DMS79 treated with DMSO at 0.1 percent for 48 hours (cell line): ENCODE data around the gene FASLG.
"Not testable (repeated sequence)": the region's sequence is repeated elsewhere in the genome, so short reads cannot be mapped to it uniquely, and the experiment has no call there.

ENCODE experiments used
- DNase-seq: peaks from one replicate; lab custom pipeline; 2025; lab: John Stamatoyannopoulos, UW

FASLG gene

DNA sequence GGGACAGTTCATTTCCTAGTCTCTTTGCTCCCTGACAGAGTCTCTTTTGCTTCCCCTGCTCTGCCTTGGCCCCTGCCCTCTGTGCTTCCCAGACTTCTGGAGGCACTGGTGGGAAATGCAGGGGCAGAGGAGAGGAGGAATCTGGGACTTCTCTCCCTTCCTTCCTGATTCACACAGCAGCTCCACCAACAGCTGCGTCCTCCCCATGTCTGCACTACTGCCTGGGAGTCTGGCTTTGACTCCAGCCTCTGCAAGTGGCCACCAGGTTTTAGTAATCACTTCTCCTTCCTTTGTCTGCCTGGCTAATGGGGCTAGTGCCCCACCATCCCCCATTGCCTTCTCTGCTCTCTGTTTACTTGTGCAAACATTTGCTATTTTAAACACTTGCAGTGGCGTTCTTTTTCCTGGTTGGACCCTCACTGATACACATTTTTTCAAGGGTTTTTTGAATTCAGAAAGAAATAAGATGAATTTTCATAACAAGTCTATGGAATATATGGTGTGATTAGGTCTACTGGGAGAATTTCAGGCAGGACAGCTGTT, 21.9 kb downstream of the FASLG start:
- DNase-seq: no peak

DNA sequence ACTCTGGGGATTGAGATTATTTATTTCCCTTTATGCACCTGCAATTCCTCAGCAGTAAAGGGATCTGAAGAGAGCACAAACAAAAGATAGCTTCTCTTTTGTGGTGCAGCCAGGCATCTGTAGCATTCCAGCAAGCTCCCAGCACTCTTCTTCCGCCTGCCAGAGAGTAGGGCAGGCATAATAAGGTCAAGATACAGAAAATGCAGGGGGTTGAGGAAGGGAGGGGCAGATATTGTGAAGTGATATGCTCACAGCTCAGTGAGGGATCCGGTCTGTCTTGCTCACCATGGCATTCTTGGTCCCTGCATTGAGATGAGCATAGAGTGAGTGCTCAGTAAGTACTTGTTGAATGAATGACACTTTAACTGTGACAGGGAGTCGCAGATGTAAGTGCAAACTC, 23.9 kb downstream of the FASLG start:
- no peak for DNase-seq

DNA sequence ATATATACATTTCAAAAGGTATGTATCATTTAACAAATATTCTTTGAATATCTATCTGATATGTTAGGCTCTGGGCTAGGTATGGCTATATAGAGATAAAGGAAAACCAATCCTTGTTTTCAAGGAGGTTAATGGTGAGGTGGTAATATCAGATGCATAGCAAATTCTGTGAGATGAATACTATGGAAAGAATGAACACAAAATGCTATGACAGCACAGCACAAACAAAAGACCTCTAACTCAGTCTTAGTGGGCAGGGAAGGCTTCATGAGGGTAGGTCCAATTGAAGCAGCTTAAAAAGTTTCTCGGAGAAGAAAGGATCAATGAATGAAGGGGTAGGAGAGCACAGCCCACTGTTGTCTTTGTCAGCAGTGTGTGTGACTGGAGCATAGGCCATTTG, 27.2 kb downstream of the FASLG start:
- no peak for DNase-seq

DNA sequence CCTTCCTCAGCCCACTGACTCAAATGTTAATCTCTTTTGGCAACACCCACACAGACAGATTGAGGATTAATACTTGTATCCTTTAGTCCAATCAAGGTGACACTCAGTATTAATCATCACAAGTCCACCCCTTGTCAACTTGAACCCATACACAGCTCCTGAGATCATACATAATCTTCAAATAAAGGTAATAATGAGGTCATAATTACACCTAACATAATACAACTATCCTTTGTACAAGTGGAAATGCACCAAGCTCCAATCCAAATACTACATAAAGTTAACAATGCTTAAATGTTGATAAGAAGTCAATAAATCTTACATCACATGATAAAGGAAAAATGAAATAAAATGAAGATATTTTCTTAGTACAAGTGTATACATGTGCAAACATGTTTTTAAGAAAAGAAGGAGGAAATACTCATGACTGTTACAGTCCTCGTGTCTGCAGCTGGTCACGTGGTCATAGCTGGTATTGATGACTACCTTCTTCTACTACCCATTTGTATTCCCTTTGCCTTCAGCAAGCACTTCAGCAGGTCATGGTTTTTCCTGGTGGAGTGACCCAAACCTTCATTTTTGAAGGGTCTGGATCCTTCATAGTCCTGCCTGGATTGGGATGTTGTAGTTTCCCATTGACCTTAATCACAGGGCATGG, 29.7 kb downstream of the FASLG start:
- not testable (repeated sequence) for DNase-seq

DNA sequence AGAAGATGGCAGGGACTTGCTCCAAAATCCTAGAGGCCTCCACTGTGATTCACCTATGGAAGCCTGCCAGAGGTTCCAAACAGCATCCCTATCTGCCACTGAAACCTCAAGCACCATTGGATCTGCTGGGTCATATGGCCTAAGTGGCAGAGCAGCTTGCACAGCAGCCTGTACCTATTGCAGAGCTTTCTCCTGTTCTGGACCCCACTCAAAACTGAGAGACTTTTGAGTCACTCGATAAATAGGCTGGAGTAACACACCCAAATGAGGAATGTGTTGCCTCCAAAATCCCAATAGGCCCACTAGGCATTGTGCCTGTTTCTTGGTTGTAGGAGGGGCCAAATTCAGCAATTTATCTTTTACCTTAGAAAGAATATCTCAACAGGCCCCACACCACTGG, 32.0 kb downstream of the FASLG start:
- DNase-seq: not testable (repeated sequence)

DNA sequence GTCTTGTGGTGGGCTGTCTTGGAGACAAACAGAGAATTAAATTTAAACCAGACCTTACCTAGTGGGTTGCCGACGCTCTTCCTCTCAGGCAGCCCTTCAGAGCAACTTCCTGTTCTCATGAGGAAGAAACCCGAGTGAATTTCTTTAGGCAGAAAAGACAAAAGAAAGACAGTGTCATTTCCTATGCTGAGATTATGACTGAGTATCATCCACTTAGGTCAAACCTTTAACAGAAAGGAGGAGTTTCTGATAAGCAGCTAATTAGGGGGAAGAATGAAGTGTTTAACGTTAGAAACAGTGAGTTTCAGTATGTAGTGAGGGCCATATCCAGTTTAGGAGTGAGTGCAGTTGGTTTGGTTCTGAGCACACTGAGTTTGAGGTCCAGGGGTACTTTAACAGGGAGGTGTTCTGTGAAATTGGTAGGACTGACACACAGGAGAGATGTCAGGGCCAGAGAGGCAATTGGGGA, 38.7 kb downstream of the FASLG start:
- no peak for DNase-seq

DNA sequence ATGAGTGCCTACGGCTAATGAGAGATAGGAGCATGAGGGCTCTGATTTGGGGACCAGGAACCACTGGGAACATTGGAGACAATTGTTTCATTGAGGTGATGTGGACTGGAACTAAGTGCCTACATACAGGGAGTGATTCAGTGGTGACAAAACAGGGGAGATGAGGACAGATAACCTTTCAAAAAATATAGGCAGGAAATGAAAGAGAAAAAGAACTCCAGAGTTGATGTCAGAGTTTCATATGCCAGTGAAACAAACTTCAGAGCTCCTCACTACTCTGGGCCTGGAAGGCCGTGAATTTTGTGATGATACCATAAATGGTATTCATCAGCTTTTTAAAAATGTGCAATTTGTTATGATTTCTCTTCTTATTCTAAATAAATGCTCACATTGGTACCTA, 39.3 kb downstream of the FASLG start:
- no peak for DNase-seq

DNA sequence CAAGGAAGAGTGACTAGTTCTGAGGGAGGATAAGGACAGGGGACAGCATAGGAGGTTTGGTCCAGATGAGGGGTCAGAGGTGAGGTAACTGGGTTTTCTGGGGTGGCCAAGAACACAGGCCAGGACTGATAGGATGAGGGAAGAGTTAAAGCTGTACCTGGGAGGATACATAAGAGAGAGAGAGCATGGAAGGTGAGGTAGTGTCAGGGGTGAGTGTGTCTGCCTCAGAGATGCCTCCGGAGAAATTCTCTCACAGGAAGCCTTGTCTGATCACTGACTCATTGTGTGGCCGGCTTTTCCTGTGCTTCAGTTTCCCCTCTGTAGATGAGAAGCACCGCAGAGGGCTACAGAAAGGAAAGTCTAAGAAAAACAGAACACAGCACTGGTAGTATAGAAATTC, 40.2 kb downstream of the FASLG start:
- DNase-seq: no peak

DNA sequence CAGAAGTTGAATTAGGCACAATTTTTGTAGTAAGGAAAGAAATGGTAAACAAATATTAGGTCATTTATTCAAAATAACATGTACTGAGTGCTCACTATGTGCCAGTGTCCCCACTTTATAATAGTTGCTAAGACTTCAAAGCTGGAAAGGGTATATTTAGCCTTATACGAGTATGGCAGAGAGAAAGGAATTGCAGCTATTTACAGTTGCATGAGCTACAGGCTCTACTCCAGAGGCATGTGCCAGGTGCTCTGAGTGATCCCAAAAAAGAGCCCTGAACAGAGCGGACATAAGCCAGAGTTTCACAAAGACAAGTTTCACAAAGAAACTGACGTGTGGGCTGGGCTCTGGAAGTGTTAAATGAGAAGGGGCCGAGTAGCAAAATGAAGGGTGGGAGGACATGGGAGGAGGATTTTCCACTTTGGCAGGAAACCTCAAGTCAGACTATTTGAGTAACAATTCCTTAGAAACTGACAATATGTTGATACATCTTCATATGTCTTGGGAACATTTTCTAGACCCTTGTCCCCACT, 40.9 kb downstream of the FASLG start:
- DNase-seq: no peak

DNA sequence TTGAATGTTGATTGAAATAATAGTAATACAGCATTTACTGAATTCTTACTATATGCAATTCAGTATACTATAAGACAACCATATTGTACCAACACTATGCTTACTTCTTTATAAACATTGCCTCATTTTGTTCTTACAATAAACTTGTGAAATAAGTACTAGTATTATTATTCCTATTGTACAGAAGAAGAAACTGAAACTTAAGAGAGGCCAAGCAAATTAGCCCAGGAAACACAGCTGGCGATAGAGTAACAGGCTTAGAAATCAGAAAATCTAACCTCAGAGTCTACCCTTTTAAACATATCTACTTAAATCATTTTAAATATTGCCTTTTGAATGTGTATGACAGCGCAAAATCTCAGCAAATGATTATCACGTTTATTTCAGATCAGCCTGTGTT, 41.7 kb downstream of the FASLG start:
- no peak for DNase-seq

DNA sequence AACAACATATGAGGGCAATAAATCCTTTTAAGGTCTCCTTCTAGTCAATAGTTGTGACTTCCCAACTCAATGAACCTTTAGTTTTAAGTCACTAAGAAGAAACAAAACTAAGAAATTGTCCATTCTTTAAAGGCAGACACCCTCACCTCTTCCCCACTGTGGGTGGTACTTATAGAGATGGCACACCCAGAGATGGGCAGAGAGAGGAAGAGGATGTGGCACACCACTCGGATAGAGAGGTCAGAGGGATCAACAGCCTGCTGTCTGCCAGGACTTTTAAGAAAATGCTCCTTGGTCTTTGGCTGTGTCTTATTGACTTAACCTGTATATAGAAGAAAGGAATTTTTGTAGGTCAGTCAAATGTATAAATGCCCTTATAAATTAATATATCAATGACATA, 45.1 kb downstream of the FASLG start:
- DNase-seq: no peak

DNA sequence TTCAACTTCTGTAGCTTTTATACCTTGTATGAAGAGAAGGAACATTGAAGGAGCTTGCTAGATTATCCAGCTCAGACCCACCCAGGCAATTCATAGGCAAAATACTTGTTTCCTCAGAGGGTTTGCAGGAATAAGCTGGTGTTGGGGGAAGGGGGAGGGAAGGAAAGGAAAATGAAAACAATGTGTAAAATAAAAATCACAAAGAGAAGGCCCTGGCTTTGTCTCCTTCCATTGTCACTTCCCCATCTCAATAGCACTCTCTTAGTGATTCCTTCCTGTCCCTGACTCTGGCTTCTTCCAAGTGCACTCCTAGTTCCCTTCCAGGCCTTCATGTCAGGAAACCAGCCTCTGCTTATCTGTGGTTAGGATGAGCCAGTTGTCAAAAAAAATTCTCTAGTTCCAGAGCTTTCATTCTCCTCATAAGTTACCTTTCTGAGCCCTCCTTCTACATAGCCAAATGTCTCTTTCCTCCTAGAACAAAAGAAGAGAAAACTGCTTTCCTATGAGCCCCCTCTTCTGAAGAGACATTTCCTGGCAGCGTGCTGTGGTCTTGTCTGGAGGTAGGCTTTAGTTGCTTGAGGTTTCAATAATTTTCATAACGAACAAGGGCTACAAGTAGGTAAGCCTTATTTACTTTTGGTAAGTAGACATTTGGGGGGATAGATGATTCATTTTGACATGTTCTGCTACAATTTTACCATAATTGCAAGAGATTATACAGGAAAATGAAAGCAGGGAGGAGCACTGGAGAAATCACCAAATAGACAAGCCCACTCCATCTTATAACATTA, 45.7 kb downstream of the FASLG start:
- no peak for DNase-seq

DNA sequence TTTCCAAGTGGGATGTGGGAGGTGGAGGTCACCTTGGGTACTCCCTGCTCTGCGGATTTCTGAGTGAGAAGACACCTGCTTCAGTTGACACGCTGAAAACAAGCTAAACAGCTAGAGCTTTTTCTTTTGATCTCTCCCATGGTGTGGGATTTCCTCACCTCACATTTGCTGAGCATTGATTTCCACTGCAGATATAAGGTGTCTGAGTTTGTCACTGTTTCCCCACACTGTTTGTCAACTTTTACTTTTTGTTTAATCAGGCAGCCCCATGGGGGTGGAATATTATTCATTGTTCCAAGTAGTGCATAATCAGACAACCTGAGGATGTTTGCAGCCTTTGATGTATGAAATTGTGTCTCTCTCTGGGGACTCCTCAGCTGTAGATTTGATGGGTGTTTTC, 49.5 kb downstream of the FASLG start:
- DNase-seq: no peak

DNA sequence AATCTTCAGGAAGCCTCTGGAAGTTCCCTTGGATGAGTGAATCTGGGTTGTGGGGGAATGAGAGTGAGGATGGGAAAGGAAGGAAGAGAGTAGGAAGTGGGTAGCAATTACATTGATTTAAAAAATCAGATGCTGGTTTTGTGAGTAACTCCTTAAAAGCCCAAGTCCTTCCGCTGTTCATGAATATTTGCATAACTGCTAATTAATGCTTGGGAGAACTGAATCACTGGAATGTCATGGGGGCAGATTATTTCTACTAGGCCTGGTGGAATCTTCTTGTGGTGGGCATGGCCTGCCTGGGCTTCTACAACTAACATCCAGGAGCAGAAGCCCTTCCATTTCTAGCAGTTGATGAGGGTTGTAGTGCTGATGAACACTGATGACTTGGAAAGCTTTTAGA, 52.7 kb downstream of the FASLG start:
- no peak for DNase-seq

DNA sequence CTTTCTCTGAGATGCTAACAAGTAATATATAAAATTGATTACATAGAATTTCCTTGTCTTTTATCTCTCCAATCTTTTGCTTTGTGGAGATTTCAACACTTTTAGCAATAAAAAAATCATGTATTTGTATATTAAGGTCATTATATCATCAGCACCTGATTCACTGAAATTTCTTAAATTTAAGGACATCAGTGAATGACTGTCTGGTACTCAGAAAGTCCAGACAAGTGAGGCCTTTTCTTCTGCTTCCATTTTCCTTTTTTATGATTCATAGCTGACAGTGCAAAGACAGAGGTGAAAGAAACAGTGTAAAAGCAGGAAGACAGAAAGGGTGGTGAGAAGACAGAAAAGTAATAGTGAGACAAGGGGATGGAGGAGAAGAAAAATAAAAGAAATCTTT, 54.6 kb downstream of the FASLG start:
- DNase-seq: no peak
